Measurements from ENCODE around the gene PHACTR1. TPM values are rescaled to one million over a fixed set of nuclear protein-coding genes. Genes with fewer than 3 reads are reported as not detected.

PHACTR1 gene
- total and polyA plus RNA-seq, 2 of the 4 experiments (the other 2 are of a cell fraction): not detected

- no peaks in the 10 kb centered on the region for H3K36me3 ChIP-seq (ENCODE audit: control insufficient read depth, insufficient read depth, low read length)
- H3K9me1 ChIP-seq (ENCODE audit: insufficient read depth, low read length): no peaks in the 10 kb centered on the region
- intact Hi-C loops (cut with micrococcal nuclease) (no loop called here), dilution Hi-C loops (cut with HindIII; ENCODE audit: low sequenced_read_pairs, unreplicated experiment) (no loop called here), in situ Hi-C loops (cut with MboI; ENCODE audit: low sequenced_read_pairs) (no loop called here)
- CTCF ChIA-PET: no interaction called here
- H3K4ac ChIP-seq (ENCODE audit: low read depth, low read length): no peak overlapping the region
- no peak overlapping the region for H3K9ac ChIP-seq (ENCODE audit: low read depth, low read length)
- no peaks in the 10 kb centered on the region for H3K4me1 ChIP-seq (ENCODE audit: control insufficient read depth, insufficient read depth, low read length)
- H2BK15ac ChIP-seq (ENCODE audit: low read depth, low read length): no peak overlapping the region
- no peak overlapping the region for H3K18ac ChIP-seq (ENCODE audit: low read depth, low read length)
- no peak overlapping the region for H2AK5ac ChIP-seq (ENCODE audit: low read depth, low read length)
- no peak overlapping the region for H3K27ac ChIP-seq (ENCODE audit: insufficient read depth, low read length)
- no peak for TF ChIP-seq MAFK (IDR thresholded peaks at IDR 0.05; ENCODE audit: low read depth, low read length)
- no peaks in the 10 kb centered on the region for H4K20me1 ChIP-seq (ENCODE audit: insufficient read depth, low read length)
- H3K27me3 ChIP-seq (ENCODE audit: control insufficient read depth, insufficient read depth, low read length): no peaks in the 10 kb centered on the region
- no peak overlapping the region for H3K14ac ChIP-seq (replicated peaks; ENCODE audit: low read depth, low read length)
- no peak overlapping the region for H2BK20ac ChIP-seq (ENCODE audit: low read depth, low read length)
- no peaks in the 10 kb centered on the region for H3K79me1 ChIP-seq (ENCODE audit: low read depth in 1 of 2, low read length in 2 of 2)
- H3K4me2 ChIP-seq (ENCODE audit: low read depth, low read length): no peak overlapping the region
- H2BK5ac ChIP-seq (ENCODE audit: low read depth, low read length, poor library complexity, severe bottlenecking): no peak overlapping the region
- POLR2A ChIA-PET (ENCODE audit: unreplicated experiment): no interaction called here
- ATAC-seq (ENCODE audit: low read depth): no peak
- H3K56ac ChIP-seq (ENCODE audit: extremely low read depth, insufficient read depth, low read length): no peak overlapping the region
- no CpG with 5 or more reads among the region's 1 CpG for WGBS, 2 experiments (ENCODE audit: extremely low coverage in 2 of 2, insufficient read length in 1 of 2)
- no peak overlapping the region for H4K5ac ChIP-seq (ENCODE audit: low read depth, low read length)
- no peak overlapping the region for H2BK120ac ChIP-seq (ENCODE audit: low read depth, low read length)
- H2AK9ac ChIP-seq (replicated peaks; ENCODE audit: low read depth, low read length, poor library complexity): no peak overlapping the region
- DNase-seq: no peak
- no peak overlapping the region for H3K23ac ChIP-seq (ENCODE audit: low read depth, low read length)
- H2AFZ ChIP-seq (replicated peaks; ENCODE audit: low read length, poor library complexity): no peak overlapping the region
- BruUV-seq (replicated peaks): no TSS peak
- no peak overlapping the region for H3K4me3 ChIP-seq (ENCODE audit: insufficient read depth, low read depth, low read length)
- H4K8ac ChIP-seq (ENCODE audit: low read depth in 2 of 2, low read length in 2 of 2): no peak overlapping the region
- H4K91ac ChIP-seq (ENCODE audit: insufficient read depth, low read depth, low read length): no peak overlapping the region
- H3K9me3 ChIP-seq (ENCODE audit: control insufficient read depth, insufficient read depth, low read length): peaks cover 2% of the 10 kb centered on the region; the same call in 1 of the 2 replicates
These were observed 133.2 kb downstream of the PHACTR1 start for GRCh38 chr6:12849809-12850198.
